Epithelial cell of esophagus (primary cell): ENCODE data around the gene KLHL7.

Experiments used
- DNase-seq: peaks from one replicate; pipeline ENCODE4 v3.0.0; 2010; ENCODE audit warnings: low read depth
- H3K4me3 ChIP-seq: 2 replicates; pipeline ENCODE4 v1.5.1; 2011; ENCODE audit warnings: mild to moderate bottlenecking, low read length, control low read depth
- TF ChIP-seq, protein P1 (sequence below): IDR thresholded peaks from 2 replicates; pipeline ENCODE4 v1.5.1; 2011; ENCODE audit warnings: low read depth, mild to moderate bottlenecking, low read length, control low read depth, inconsistent platforms; ENCODE audit not compliant: insufficient read depth; ENCODE audit errors: missing control alignments

Gene KLHL7

DNA sequence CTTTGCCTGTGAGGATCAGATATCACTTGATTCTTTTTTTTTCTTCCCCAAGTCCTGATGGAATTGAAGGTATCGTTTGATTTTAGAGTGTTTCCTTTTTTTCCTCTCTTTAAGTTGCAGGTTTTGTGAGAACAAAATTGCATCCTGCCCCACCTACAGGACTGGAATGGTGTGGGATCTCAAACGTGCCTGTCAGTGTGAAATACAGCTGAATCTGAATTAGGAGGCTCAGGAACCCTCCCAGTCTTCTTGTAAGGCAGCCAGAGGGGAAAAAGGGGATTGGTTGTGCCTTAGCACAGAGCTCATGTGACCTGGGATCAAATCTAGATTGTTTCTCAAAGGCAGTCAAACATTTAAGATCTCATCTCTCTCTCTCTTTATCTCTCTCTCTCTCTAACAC lies 32.7 kb upstream of the KLHL7 start:
- TF ChIP-seq, protein P1, sequence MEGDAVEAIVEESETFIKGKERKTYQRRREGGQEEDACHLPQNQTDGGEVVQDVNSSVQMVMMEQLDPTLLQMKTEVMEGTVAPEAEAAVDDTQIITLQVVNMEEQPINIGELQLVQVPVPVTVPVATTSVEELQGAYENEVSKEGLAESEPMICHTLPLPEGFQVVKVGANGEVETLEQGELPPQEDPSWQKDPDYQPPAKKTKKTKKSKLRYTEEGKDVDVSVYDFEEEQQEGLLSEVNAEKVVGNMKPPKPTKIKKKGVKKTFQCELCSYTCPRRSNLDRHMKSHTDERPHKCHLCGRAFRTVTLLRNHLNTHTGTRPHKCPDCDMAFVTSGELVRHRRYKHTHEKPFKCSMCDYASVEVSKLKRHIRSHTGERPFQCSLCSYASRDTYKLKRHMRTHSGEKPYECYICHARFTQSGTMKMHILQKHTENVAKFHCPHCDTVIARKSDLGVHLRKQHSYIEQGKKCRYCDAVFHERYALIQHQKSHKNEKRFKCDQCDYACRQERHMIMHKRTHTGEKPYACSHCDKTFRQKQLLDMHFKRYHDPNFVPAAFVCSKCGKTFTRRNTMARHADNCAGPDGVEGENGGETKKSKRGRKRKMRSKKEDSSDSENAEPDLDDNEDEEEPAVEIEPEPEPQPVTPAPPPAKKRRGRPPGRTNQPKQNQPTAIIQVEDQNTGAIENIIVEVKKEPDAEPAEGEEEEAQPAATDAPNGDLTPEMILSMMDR, result peak; percentile 28

DNA sequence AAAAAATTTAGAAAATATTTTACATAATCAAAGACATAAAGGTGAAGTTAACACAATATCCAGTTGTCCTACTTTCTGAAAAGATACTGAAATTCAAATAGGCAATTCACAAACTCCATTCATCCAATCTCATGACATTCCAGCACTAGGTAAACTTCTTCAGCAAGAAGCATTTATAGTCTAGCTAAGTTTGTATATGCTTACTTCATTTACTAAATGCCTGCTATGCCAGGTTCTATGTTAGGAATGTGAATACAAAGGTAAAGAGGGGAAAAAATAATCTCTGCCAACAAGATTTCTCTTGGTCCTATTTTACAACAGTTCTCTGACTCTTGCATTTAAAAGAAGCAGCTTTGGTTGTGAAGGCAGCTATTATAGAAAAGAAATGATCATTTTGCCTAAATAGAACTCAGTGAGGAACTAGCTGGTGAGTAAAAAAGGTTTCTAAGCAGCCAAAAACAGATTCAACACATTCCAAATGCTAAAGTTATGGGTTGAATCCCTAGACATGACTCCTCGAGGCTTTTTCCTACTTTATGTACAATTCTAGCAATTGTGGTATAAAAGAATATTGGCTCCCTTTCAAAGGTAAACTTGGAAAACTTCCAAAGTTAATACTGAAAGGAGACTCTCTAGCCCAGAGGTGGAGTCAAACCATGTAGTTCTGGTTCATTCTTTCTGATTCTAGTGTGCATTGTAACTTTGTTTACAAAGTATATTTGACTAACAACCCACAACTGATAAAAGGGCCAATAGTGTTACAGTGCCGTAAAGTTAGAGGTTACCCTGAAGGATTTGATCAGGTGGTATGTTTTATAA lies 30.9 kb upstream of the KLHL7 start:
- TF ChIP-seq, protein P1, result no peak
- H3K4me3 ChIP-seq, result no peak overlapping the region
- DNase-seq, result no peak

More for the DNA sequence above, 32.7 kb upstream of the KLHL7 start:
- H3K4me3 ChIP-seq, result no peak overlapping the region
- no peak for DNase-seq

DNA sequence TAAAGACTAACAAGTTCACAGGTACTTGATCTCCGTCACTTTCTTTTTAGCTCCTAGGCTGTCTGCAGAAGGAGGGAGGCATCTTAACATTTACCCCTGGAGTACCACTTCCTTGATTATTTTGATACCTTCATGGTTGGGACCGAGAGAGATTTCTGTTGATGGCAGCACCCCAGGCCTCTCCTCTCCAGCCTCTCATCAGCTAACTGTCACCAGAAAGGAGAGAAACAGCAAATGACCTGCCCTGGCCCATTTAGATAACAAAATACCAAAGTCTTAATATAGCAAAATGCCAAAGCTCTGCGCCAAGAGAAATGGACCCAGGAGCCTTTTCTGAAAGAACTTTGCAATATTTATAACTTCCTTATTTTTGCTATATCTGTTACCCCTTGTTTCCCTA lies 30.0 kb upstream of the KLHL7 start:
- TF ChIP-seq, protein P1, result no peak
- no peak for DNase-seq
- no peak overlapping the region for H3K4me3 ChIP-seq

DNA sequence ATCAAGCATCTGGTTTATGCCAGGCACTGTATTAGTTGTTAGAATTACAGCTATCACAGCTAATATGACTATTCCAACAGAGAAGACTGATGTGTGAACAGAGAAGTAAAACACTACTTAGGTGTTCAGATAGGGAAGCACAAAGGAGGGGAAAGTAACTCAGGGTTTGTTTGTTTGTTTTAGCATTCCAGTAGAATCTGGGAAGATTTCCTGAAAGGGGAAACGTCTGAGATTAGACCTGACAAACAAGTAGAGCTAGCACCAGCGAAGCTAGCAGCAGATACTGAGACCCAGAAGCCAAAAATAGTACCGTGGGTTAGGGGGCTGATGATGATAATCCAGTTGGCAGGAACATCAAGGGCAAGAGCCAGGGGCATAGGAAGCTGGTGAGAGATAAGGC lies 28.8 kb upstream of the KLHL7 start:
- TF ChIP-seq, protein P1, result no peak
- no peak overlapping the region for H3K4me3 ChIP-seq
- DNase-seq, result no peak

DNA sequence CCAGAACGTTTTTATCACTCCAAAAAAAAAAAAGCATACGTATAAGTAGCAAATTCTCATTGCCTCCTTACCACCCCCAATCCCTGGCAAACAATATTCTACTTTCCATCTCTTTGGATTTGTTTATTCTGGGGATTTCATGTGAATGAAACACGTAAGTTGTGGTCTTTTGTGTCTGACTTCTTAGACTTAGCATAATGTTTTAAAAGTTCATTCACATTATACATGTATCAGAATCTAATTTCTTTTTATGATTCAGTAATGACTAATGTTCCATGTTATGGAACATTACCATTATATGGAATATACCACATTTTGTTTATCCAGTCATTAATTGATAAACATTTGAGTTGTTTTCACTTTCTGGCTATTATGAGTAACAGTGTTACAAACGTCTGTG lies 12.5 kb upstream of the KLHL7 start:
- H3K4me3 ChIP-seq, result no peak overlapping the region
- no peak for DNase-seq

DNA sequence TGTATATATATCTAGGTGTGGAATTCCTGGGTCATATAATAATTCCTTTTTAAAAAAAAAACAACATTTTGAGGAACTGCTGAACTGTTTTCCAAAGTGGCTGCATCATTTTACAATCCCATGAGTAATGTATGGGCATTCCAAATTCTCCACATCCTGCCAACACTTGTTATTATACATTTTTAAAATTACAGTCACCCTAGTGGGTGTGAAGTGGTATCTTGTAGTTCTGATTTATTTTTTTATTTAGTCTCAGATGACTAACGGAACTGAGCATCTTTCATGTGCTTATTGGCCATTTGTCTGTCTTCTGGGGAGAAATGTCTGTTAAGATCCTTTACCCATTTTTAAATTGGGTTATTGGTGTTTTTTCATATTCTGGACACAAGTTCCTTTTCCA lies 12.0 kb upstream of the KLHL7 start:
- H3K4me3 ChIP-seq, result no peak overlapping the region
- DNase-seq, result peak; percentile 74
- TF ChIP-seq, protein P1, result no peak

More for the DNA sequence above, 12.5 kb upstream of the KLHL7 start:
- TF ChIP-seq, protein P1, result no peak
